AG09309 (cell line): ENCODE measurements around the gene RTN4RL2.

Experiments used
- DNase-seq: peaks from one replicate; pipeline ENCODE4 v3.0.0-alpha.2; 2010; ENCODE audit warnings: low read depth
- H3K4me3 ChIP-seq: 2 replicates; pipeline ENCODE4 v1.5.1; 2011; ENCODE audit warnings: mild to moderate bottlenecking, low read depth, low read length, moderate library complexity; ENCODE audit not compliant: control insufficient read depth
- CTCF ChIP-seq: IDR thresholded peaks from 2 replicates; pipeline ENCODE4 v1.5.1; 2011; ENCODE audit warnings: mild to moderate bottlenecking, low read depth, low read length, inconsistent platforms; ENCODE audit not compliant: insufficient read depth, control insufficient read depth; ENCODE audit errors: missing control alignments

The RTN4RL2 gene

DNA sequence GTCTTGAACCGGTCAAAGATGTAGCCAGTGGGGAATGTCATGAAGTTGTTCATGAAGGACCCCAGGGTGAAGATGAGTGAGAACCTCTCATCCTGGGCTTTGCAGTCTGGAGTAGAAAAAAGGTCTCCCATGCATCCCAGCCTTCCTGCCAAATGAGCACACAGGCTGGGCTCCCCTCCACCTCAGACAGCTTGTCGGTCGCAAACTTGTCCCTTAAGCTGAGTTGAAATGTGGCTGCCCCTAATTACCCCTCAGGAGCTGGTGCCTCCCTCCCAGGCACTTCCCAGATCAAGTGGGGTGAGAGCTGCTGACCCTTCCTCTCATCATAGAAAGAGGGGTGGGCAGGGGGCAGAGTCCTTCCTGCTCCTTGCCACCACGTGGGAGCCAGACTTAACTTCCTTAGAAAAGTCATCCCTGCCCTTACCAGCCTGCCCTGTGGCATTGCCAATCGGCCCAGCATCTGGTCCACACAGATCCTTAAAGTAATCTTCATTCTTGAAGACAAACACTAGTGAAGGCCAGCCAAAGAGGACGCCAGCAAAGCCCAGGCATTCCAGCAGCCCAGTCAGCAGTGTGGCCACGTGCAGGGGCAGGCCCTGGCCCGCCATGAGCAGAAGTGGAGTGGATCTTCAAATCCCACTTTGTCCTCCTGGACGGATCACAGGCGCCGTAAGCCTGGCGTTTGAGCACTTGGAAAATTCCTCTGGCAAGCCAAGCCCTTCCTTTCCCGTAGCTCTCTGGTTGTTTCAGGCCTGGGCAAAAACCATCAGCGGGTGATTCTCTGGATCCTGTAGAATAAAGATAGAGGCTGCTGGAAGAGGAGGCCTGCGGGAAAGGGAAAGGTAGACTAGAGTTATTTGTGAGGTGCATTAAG is 34.5 kb upstream of the RTN4RL2 start:
- DNase-seq: no peak
- H3K4me3 ChIP-seq: no peak overlapping the region

GRCh38 chr11:57426439-57426928 is 33.8 kb upstream of the RTN4RL2 start:
- no peak for TF ChIP-seq CTCF
- peak overlapping the region; percentile 32 for H3K4me3 ChIP-seq
- DNase-seq: no peak

More for the DNA sequence above, 34.5 kb upstream of the RTN4RL2 start:
- no peak for TF ChIP-seq CTCF

DNA sequence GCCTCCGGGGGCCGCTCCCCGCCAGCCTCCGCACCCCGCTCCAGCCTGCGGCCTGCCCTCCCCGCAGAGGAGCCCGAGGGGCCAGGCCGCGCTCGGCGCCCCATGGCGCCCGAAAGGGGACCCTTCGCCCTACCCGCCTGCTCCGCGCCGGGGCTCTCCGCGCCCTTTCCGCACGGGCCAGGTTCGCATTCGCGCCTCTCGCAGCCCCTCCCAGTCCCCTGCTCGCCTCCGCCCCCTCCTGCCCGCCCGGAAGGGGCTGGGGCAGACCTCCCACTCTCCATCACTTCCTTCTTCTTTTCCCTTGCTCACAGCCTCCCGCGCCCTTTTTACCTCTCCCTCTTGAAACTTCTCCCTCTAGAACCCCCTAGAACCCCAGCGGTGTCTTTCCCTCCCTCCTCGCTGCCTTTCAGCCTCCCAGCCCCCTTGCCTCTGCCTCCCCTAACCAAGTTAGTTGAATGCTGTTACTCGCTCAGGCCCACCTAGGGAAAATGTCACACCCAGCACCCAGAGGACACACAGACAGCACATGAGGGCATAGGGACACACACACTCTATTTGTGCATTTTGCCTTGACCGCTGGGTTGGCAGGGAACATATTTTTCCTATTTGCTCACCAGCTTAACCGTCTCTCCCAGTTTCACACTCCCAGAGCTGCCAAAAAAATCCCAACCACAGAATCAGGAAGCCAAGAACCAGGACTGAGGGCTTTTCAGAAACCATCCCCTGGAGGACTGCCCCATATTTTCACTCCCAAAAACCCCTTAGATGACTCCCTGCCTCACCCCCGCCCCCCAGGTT is 33.2 kb upstream of the RTN4RL2 start, which contains the start of gene SLC43A3:
Gene SLC43A3, minus strand, starts transcription at position 193 of the 798 bp plus-strand sequence. CDS start 949 bp downstream, outside the sequence.
- H3K4me3 ChIP-seq: peak within 1 kb of the TSS; percentile 32
- DNase-seq: peak; percentile 75
- TF ChIP-seq CTCF: no peak

DNA sequence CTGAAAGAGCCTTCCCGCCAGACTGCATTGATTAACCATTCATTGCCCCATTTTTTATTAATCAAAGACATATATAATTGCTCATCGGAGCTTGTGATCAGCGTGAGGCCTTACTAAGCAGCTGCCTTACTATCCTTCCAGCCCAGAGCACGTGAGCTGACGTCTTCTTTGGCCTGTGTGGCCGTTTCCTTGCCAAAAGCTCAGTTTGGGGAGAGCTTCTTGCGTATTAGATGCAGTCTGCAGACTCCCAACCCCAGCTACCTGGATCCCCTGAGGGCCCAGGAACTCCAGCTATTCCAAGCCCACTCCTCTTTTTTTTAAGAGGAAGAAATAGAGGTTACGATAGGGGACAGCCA is 32.6 kb upstream of the RTN4RL2 start:
- TF ChIP-seq CTCF: no peak
- peak; percentile 58 for DNase-seq
- no peak overlapping the region for H3K4me3 ChIP-seq

DNA sequence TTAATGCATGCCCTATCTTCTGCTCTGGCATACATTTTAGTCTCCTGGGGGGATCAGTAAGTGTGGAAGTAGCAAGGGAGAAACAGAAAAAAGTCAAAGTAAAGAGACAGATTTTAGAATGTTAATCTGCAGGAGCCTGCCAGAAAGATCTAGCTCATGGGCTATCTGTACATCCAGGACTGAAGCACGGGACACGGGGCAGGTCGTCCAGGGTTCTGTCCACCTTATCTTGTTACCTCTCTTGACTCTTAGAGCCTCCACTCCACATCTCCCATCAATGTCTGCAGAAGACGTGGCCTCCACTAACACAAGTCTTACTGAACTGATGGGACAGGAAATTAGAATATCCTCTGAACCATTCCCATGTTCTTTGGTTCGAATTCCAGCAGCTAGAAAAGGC is 31.7 kb upstream of the RTN4RL2 start:
- DNase-seq: no peak
- H3K4me3 ChIP-seq: no peak overlapping the region
- no peak for TF ChIP-seq CTCF

DNA sequence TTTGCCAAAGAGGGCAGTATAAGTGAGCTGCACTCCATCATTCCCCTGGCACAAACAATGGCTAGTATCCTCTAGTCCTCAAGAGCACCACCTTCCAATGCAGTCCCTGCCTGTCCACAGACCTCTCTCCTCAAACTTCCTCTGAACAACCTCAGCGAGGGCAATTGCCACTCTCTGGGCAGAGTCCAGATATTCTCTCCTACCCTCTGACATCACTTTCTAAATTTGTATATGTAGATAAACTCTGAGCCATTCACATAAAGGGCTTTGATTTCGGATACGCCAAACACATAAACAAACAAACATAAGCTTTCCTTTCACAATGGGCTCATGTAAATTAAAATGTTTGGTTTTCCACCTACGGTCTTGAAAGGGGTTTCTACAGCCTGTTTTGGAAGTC is 30.4 kb upstream of the RTN4RL2 start:
- DNase-seq: no peak
- no peak for TF ChIP-seq CTCF

More for the DNA sequence above, 30.4 kb upstream of the RTN4RL2 start:
- H3K4me3 ChIP-seq: no peak overlapping the region
